Adipose tissue (tissue), 3 donors: Measurements from ENCODE around the gene SLC9C2. TPM values are rescaled to one million over a fixed set of nuclear protein-coding genes. Genes with fewer than 3 reads are reported as not detected.
"Not testable (repeated sequence)": the region's sequence is repeated elsewhere in the genome, so short reads cannot be mapped to it uniquely, and the experiment has no call there.

Source experiments
- H3K27ac ChIP-seq: one replicate; pipeline ENCODE4 v1.5.1; 2013; ENCODE audit warnings: low read depth, low read length
- WGBS, 3 donors: extraction: QIAGEN DNeasy Blood & Tissue Kit; methylation state at CpG; one replicate each; pipeline ENCODE4 v1.1.7; 2013; 5-methylcytosine and 5-hydroxymethylcytosine counted together
- polyA plus RNA-seq, 3 donors: library from polyadenylated mRNA; stranded (reverse); fragments of 200-250 nt; gene quantifications; one replicate each; pipeline ENCODE4 v1.2.3, GENCODE V29; 2013
- donor health status: healthy with polysubstance abuse.
- donor health status: Bipolar disorder and iron deficiency.
- donor health status: healthy.

Gene SLC9C2
- polyA plus RNA-seq, 3 donors: 0.02 to 0.07 TPM; not detected in 1

DNA sequence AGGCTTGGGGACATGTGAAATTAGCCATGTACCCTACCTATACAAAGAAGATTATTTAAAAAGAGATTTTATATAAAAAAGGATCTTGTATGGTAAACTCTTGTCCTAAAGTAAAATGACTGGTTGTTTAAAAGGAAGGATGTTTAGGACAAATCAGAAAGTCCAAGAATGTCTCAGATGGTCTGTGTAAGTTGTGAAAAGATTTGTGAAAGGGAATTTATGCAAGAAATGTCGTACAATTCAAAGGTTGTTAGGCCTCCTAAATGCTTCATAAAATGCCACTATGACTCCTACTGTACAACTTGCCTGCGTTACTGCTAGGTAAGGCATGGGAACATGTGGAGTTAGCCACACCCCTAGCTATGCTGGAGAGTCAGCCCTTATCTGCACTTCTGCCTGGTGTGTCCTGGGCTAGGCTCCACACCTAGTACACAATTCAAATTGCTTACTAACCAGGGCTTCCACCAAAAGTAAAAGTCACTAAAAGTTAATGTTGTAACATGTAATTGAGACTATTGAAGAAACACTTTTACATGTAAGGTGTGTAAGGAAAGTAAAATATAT lies 106.0 kb downstream of the SLC9C2 start:
- H3K27ac ChIP-seq: no peak overlapping the region
- 95 to 98% (median 98%) methylated on average over 2 of the region's 2 CpGs for WGBS, 3 donors

DNA sequence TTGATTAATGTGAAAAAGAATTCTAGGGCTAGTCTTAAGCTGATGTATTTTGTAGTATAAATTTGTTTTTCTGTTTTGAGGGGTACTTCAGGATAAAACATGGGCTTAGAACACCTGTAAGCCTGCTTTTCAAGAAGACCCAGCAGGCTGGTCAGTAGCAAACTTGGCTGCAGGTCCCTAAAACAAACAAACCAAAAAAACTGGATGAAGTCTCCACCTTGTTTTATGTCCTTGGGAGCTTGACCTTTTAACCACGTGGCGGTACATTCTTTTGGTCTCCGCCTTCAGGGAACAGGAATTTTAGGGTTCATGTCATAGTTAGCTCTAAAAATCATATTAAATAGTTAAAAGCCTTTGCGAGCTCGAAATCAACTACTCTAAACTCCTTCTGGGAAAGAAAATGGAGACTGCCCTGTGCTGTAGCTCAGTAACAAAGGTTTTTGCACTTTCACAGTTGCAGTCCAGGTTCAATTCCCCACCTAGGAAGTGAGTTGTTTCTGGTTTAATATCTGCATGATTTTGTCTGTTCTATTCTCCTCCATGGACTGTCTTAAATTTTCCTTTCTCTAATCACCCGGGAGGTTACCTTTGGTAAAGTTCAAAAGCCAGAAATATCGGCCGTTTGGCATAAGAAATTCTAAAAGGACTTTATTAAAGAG lies 107.1 kb downstream of the SLC9C2 start:
- no peak overlapping the region for H3K27ac ChIP-seq
- WGBS, 3 donors: 75 to 92% (median 80%) methylated on average over 8 of the region's 8 CpGs

DNA sequence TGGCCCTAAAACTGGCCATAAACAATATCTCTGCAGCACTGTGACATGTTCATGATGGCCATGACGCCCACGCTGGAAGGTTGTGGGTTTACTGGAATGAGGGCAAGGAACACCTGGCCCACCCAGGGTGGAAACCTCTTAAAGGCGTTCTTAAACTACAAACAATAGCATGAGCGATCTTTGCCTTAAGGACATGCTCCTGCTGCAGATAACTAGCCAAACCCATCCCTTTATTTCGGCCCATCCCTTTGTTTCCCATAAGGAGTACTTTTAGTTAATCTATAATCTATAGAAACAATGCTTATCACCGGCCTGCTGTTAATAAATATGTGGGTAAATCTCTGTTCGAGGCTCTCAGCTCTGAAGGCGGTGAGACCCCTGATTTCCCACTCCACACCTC lies 109.7 kb downstream of the SLC9C2 start:
- H3K27ac ChIP-seq: not testable (repeated sequence)
- WGBS, 3 donors: 92 to 97% (median 95%) methylated on average over 8 of the region's 8 CpGs

DNA sequence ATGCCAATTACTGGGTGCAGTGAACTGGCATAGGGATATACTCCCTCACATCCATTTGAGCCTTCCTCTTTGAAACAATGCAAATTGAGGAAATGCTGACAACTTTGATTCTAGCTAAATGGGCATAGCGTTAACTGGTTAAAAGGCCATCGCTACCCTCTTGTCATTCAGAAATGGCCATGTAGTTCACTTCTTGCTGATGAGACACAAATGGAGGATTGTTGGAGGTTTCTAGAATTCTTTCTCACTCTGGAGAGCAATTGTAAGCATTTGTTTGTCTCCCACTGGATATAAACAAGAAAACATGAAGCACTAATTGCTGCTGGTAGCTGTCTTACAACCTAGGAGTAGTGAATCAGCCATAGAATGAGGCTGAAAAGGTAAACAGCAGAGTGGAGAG lies 111.4 kb downstream of the SLC9C2 start:
- no peak overlapping the region for H3K27ac ChIP-seq
- 96 to 100% (median 99%) methylated on average over 2 of the region's 2 CpGs for WGBS, 3 donors

DNA sequence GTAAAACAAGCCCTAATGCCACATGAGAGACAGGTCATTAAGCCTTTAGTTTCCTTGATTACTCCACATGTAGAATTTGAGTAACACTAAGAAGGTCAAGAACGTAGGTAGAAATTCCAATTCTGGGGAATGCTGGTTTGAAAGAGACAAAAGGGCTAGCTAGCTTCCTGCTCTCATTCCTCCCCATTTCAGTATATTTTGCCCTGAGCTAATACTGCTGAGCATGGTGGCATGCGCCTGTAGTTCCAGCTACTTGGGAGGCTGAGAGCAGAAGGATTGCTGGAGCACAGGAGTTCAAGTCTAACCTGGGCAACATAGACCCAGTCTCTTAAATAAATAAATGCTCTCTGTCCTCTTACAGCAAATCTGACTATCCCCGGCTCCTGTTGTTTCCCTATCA lies 112.9 kb downstream of the SLC9C2 start:
- 95 to 98% (median 96%) methylated on average over 3 of the region's 3 CpGs for WGBS, 3 donors
- H3K27ac ChIP-seq: no peak overlapping the region

DNA sequence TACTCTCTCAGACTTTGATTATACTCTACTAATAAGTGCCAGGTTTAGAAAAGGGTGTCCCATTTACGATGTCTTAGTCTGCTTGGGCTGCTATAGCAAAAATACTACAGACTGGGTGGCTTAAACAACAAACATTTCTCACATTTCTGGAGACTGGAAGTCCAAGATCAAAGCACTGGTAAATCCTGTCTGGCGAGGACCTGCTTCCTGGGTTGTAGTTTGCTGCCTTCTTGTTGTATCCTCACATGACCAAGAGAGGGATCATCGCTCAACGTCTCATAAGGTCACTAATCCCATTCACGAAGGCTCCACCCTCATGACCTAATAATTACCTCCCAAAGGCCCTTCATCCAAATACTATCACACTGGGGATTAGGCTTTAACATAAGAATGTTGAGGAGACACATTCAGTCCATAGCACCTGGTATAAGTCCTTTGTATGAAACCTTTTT lies 113.7 kb downstream of the SLC9C2 start:
- 93 to 94% (median 93%) methylated on average over 5 of the region's 5 CpGs for WGBS, 3 donors
- no peak overlapping the region for H3K27ac ChIP-seq

DNA sequence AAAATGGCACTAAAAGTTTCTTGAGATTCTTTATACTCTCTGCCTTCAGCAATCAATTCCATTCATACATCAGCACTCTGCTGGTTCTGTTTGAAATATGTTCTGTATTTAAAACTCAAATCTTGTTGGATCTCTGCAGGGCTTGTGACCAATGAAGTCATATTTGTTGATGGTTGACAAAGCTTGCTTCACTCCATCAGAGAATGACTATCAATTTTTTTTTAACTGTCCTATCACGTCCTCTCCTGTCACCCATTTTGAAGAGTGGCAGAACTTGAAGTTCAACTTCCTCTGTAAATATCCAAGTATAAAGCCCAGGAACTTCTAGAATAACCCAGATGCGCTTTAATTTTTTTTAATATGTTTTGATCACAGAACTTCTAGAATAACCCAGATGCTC lies 114.9 kb downstream of the SLC9C2 start:
- H3K27ac ChIP-seq: no peak overlapping the region
- 69 to 89% (median 86%) methylated on average over 2 of the region's 2 CpGs for WGBS, 3 donors

DNA sequence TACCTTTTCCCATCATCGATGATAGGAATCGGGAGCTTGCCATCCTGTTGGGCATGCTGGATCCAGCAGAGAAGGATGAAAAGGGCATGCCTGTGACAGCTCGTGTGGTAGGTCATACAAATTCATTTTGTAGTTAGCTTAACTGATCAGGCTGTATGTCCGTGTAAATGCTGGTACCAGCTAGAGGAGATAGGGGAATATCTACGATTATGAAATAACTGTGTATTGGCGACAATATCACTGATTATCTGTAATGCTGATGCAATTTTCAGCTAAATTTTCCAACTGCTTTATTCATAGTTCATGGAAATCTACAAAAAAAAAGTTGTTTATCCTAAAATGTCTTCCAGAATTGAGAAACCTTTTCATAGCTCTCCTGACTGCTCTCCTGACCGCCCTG lies 117.5 kb downstream of the SLC9C2 start:
- WGBS, 3 donors: 88 to 90% (median 88%) methylated on average over 7 of the region's 7 CpGs
- no peak overlapping the region for H3K27ac ChIP-seq

DNA sequence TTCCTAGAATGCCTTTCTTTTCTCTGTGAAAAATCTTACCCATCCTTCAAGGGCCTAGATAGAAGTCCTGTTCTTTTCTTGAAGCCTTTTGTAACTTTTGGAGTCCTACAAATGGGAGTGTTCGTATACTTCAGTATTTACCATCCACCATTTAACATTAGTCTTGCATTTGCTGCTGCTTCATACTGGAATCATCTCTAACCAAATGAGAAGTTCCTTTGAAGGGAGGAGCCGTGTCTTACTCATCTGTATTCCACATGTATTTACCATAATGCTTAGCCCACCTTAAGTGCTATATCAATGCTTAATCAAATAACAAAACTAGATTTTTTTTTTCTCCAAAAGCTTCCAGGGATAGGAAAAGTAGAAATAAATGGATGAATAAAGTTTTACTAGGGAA lies 118.6 kb downstream of the SLC9C2 start:
- 92 to 95% (median 95%) methylated on average over 2 of the region's 2 CpGs for WGBS, 3 donors
- H3K27ac ChIP-seq: no peak overlapping the region

DNA sequence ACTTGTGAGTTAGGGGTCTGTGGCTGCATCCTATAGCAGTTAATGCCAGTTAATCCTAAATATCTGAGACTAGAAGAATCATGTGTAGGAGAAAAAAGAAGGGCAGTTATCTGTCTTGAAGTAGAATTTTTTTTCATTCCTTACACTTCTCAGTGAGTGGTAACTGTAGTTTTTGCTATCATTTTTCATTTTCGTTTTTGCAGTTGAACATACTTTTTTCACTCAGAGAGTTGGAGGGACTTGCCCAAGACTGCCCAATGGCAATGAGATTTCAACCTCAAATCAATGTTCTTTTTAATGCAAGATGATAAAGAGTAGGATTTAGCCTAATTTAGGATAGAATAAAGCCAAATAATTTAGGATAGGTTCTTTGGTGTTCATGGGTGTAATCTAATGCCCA lies 120.2 kb downstream of the SLC9C2 start:
- WGBS, 3 donors: 83 to 89% (median 84%) methylated on average over 1 of the region's 1 CpG
- H3K27ac ChIP-seq: no peak overlapping the region

DNA sequence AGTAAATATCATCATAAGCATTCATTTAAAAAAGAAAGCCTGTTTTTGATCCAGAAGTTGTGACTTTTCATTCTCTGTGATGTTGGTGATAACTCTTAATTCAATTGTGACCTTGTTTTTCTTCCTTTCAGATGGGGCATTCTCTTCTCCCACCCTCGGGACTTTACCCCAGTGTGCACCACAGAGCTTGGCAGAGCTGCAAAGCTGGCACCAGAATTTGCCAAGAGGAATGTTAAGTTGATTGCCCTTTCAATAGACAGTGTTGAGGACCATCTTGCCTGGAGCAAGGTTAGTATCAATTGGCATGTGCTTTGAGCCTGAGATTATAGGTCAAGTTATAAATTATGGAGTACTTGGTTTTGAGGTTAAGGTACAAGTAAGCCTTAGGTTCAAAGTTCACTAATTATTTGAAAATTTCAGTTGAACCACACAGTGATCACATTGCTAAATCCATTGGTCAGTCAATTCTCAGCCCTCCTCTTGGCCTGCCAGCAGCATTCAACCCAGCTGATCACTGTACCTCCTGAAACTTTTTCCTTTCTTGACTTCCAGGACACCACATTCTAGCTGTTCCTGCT lies 121.6 kb downstream of the SLC9C2 start:
- no peak overlapping the region for H3K27ac ChIP-seq
- WGBS, 3 donors: 73 to 85% (median 75%) methylated on average over 1 of the region's 1 CpG

DNA sequence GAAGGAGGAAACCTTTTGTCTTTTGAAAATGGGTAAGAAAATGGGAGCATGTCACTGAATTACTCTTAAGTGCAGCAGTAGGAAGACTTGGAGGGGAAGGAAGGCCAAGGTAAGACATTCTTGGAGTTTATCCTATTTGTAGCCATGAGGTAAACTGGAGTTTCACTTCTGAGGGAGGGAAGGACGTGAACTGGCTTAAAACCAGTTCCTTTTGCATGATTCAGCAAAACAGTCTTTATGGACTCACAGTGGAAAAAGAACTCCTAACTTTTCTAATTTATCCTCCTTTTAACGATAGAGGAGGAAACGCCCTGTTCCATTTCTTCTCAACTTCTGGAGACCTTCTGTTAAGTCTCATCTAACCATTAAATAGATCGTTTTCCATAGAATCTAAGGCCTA lies 123.2 kb downstream of the SLC9C2 start:
- H3K27ac ChIP-seq: no peak overlapping the region
- 53 to 68% (median 60%) methylated on average over 4 of the region's 4 CpGs for WGBS, 3 donors

DNA sequence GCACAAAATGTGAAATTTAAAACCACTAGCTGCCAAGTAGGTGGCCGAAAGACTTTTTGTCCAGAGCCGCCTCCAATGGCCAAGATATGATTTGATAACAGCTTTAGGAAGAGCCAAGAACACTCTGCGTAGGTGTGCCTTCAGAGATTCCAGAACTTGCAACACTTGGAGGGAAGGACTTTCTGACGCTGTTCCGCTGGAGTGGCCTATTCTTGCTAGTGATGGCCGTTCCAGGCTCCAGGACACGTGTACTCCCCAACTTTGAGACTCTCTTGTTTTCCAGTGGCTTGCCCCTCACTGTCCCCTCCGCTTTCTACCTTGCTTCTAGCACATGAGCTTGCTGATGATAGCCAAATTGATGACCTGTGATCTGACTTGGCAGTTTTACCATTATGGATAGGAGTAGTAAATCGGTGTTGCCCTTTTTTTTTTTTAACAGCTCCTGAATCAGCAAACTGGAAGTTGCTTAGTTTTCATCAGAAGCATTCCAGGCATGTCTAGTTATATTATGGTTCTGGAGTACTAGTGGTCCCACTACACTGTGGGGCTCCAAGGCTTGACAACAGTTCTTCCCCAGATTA lies 124.7 kb downstream of the SLC9C2 start:
- WGBS, 3 donors: 4 to 8% (median 7%) methylated on average over 9 of the region's 9 CpGs

DNA sequence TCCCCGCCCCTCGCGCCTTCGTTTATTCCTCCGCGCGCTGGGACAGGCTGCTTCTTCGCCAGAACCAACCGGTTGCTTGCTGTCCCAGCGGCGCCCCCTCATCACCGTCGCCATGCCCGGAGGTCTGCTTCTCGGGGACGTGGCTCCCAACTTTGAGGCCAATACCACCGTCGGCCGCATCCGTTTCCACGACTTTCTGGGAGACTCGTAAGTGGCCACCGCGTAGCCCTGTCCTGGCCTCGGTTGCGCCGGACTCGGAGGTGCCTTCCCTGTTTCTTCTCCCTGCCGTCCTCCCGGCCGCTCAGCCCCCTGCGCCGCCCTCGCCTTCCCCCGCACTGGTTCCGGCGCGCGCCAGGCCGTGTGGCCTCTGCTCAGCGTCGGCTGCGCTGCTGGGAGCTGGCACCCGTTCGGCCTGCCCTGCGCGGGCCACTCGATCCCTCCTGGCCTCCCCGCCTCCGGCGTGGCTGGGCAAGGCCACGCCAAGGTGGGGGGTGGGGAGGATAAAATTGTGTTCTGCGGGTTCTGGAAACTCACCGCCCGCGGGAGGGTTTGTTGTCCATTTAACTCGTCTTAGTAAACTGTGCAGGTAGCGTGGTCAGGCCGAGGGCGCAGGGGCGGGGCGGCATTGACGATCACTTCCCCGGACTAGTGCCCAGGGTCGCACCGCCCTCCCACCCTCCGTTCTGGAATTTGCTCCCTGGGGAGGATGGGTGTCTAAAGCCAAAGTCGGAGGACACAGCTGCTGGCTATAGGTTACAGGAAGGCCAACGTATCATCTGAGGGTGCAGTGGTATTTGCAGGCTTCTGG lies 125.4 kb downstream of the SLC9C2 start, which contains the start of gene PRDX6:
PRDX6 (plus strand) TSS at position 50 of the 808 bp plus-strand sequence; CDS start at position 113, 63 bp downstream.
- WGBS, 3 donors: 0 to 1% (median 1%) methylated on average over 65 to 69 of the region's 69 CpGs
- peak within 1 kb of the TSS; percentile 94 for H3K27ac ChIP-seq

More for the DNA sequence above, 124.7 kb downstream of the SLC9C2 start:
- H3K27ac ChIP-seq: peak overlapping the region; percentile 94

DNA sequence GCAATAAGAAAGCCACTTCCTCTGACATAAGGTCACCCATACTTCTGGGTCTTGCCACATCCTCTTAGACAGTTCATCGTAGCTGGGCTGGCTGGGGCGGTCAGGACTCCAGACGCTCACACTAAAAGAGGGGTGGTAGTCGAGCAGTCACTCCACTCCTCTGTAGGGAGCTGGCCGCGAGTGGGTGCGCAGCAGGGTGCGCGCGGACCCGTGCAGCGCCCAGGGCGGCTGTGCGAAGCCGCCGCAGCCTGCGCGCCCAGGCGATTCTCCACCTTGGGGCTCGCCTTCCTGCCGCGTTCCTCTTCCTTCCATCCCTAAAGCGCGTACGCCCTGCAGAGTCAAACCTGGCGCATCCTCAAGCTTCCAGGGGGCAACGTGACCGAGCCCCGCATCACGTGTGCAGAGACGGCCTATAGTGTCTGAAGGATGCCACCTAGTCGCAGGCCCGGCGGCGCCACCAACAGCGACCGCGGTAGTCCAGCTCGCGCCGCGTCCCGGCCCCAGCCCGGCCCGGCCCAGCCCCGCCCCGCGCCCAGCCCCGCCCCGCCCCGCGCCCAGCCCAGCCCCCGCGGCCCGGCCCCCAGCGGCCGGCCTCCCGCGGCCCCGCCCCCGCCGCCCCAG lies 126.1 kb downstream of the SLC9C2 start:
- H3K27ac ChIP-seq: peak overlapping the region; percentile 94
- WGBS, 3 donors: 0 to 1% (median 1%) methylated on average over 33 to 61 of the region's 62 CpGs

DNA sequence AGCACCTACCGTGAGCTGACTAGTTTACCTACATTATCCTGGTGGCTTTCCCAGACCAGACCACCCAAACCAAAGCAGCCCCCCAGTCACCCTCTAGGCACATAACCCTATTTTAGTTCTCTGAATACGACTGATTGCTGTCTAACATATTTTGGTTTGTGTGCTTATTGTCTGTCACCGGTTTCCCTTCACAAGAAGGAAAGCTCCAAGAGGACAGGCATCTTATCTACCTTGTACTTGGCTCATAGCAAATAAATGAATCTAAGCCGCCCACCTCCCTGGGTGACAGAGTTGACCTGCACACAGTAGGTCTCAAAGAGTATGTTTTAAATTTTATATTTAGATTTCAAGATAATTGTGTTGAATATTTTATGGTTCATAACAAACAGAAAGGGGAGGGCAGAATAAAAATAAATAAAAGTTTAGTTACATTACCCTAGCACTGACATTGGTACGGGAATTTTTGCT lies 126.6 kb downstream of the SLC9C2 start:
- 23 to 46% (median 45%) methylated on average over 5 of the region's 5 CpGs for WGBS, 3 donors

DNA sequence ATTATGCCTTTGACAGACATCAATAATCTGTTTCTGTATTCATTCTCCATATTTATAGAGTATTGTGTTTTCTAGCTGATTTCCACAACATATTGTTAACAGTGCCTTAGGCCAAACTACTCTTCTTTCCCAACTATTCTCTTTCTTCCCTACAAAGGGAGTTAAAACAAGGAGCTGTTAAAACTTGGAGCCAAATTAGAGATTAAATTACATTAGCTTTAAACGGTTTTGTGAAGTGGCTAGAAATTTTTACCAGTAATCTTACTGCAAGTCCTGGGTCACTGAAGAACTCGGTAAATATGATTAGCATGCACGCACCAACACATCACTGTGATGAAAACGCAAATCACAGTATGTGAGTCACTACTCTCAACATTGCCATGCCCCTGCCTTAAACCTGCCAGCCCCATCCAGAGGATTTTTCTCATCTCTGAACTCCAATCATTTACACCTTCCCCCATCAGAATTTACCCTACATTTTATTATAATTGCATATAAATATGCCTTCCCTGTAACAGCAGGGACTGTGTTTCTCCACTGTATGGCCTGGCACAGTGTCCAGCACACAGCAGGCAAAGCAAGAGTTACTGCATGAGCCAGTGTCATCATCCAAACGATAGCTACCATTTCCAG lies 127.2 kb downstream of the SLC9C2 start:
- 26 to 55% (median 46%) methylated on average over 5 of the region's 5 CpGs for WGBS, 3 donors
- no peak overlapping the region for H3K27ac ChIP-seq

More for the DNA sequence above, 126.6 kb downstream of the SLC9C2 start:
- H3K27ac ChIP-seq: no peak overlapping the region
